NOMO-1 treated with dmso at 0.1 percent for 144 hours (cell line): ENCODE measurements around the gene FABP1.

ENCODE experiments used
- DNase-seq: peaks from one replicate; lab custom pipeline; 2025; ENCODE audit not compliant: unreplicated experiment; lab: John Stamatoyannopoulos, UW

FABP1 gene

GRCh38 chr2:88127888-88128653 lies at the start of gene FABP1:
TSS of gene FABP1 (minus strand) at chr2:88128062. CDS start at chr2:88128017, 45 bp downstream.
- DNase-seq = no peak

GRCh38 chr2:88177556-88177955 lies 49.7 kb upstream of the FABP1 start:
- no peak for DNase-seq

GRCh38 chr2:88176352-88176984 lies 48.6 kb upstream of the FABP1 start:
- no peak for DNase-seq

GRCh38 chr2:88172882-88173281 lies 45.0 kb upstream of the FABP1 start:
- no peak for DNase-seq

- DNase-seq = no peak
These were observed 44.1 kb upstream of the FABP1 start for GRCh38 chr2:88171966-88172365.

- peak; percentile 25 for DNase-seq
These were observed 42.6 kb upstream of the FABP1 start for GRCh38 chr2:88170472-88170892.

GRCh38 chr2:88168386-88168785 lies 40.5 kb upstream of the FABP1 start:
- DNase-seq = no peak

- DNase-seq = no peak
These were observed 39.9 kb upstream of the FABP1 start for GRCh38 chr2:88167740-88168139.

GRCh38 chr2:88165332-88166003 lies 37.6 kb upstream of the FABP1 start:
- no peak for DNase-seq

- DNase-seq = no peak
These were observed 33.8 kb upstream of the FABP1 start for GRCh38 chr2:88161446-88162244.

- no peak for DNase-seq
These were observed 32.7 kb upstream of the FABP1 start for GRCh38 chr2:88160517-88160916.

GRCh38 chr2:88159955-88160415 lies 32.1 kb upstream of the FABP1 start:
- peak; percentile 34 for DNase-seq

GRCh38 chr2:88159481-88159880 lies 31.6 kb upstream of the FABP1 start:
- DNase-seq = no peak

GRCh38 chr2:88148929-88149438 lies 21.1 kb upstream of the FABP1 start:
- DNase-seq = no peak

- no peak for DNase-seq
These were observed 19.3 kb upstream of the FABP1 start for GRCh38 chr2:88147145-88147544.

GRCh38 chr2:88146590-88146989 lies 18.7 kb upstream of the FABP1 start:
- no peak for DNase-seq

GRCh38 chr2:88144914-88145497 lies 17.1 kb upstream of the FABP1 start:
- DNase-seq = no peak

- no peak for DNase-seq
These were observed 16.4 kb upstream of the FABP1 start for GRCh38 chr2:88144271-88144670.

GRCh38 chr2:88141952-88142351 lies 14.1 kb upstream of the FABP1 start:
- no peak for DNase-seq

- DNase-seq = no peak
These were observed 11.9 kb upstream of the FABP1 start for GRCh38 chr2:88139804-88140203.
